ENCODE results near the gene RNF31. TPM values are rescaled to one million over a fixed set of nuclear protein-coding genes. Genes with fewer than 3 reads are reported as not detected.

Gene RNF31
- total and polyA plus RNA-seq, 2 of the 13 experiments (the other 11 are each of a cell fraction or from before 2014, with no cell fraction given) = 48.2 to 86.8 TPM

DNA sequence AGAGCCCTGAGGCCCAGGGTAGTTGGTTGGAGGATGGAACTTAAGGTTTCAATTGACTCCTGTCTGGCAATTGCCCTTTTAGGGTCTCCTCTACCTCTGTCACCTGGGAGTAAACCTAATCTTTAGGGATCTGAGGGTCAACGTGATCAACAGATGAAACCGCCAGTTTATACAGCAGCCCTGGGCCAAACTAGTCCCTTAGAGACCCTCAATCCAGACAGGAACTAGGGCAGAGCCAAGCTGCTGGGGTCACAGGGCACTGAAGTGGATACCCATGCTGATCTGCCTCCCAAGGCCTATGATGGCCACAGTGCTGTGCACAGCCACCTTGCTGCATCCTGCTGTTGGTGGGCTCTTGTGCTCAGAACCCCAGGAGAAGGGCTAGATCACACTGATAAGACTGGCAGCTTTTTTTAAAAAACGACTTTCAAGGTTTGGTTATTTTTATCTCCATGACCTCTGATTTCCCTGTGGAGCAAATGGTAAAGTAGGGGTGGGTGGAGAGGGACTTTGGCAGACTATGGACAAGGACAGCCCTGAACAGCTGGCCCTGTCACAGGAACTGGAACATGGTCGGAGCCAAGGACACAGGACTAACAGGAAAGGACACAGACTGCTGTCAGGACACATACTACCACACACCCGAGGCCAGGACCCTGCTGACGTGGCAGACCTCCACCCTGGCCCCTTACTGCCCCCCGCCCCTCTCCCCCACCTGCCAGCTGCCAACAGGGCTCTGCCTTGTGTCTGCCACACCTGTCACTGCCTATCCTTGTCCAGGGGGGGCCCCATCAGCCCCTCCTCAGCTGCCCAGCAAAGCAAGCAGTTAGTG lies 16.4 kb upstream of the RNF31 start (continued):
- TF ChIP-seq, protein P1, sequence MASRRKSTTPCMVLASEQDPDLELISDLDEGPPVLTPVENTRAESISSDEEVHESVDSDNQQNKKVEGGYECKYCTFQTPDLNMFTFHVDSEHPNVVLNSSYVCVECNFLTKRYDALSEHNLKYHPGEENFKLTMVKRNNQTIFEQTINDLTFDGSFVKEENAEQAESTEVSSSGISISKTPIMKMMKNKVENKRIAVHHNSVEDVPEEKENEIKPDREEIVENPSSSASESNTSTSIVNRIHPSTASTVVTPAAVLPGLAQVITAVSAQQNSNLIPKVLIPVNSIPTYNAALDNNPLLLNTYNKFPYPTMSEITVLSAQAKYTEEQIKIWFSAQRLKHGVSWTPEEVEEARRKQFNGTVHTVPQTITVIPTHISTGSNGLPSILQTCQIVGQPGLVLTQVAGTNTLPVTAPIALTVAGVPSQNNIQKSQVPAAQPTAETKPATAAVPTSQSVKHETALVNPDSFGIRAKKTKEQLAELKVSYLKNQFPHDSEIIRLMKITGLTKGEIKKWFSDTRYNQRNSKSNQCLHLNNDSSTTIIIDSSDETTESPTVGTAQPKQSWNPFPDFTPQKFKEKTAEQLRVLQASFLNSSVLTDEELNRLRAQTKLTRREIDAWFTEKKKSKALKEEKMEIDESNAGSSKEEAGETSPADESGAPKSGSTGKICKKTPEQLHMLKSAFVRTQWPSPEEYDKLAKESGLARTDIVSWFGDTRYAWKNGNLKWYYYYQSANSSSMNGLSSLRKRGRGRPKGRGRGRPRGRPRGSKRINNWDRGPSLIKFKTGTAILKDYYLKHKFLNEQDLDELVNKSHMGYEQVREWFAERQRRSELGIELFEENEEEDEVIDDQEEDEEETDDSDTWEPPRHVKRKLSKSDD (CRISPR knock-in tag; IDR thresholded peaks at IDR 0.05; ENCODE audit: low read depth) = peak; percentile 64; the same call in 1 of the 2 replicates
- TF ChIP-seq DPF2 (CRISPR knock-in tag; IDR thresholded peaks at IDR 0.05; ENCODE audit: borderline replicate concordance, low read depth) (peak; percentile 50; the same call in 1 of the 2 replicates), ZBTB38 (CRISPR knock-in tag; IDR thresholded peaks at IDR 0.05) (peak; percentile 78), KMT2A (CRISPR knock-in tag; IDR thresholded peaks at IDR 0.05) (no peak), ZNF292 (CRISPR knock-in tag; IDR thresholded peaks at IDR 0.05; ENCODE audit: borderline replicate concordance, low read depth) (no peak), ZNF749 (CRISPR knock-in tag; IDR thresholded peaks at IDR 0.05; ENCODE audit: borderline replicate concordance) (no peak), ZFX (CRISPR knock-in tag; IDR thresholded peaks at IDR 0.05; ENCODE audit: low read depth) (peak; percentile 67; the same call in 1 of the 2 replicates), ZBTB21 (CRISPR knock-in tag; IDR thresholded peaks at IDR 0.05) (no peak), ZNF557 (CRISPR knock-in tag; IDR thresholded peaks at IDR 0.05) (no peak), ZNF335 (CRISPR knock-in tag; IDR thresholded peaks at IDR 0.05) (0 out of 2 replicates have a peak, but pooled peaks have one; percentile 28), SP1 (IDR thresholded peaks at IDR 0.05) (no peak), SP1 (CRISPR knock-in tag; IDR thresholded peaks at IDR 0.05) (no peak), JARID2 (CRISPR knock-in tag; IDR thresholded peaks at IDR 0.05; ENCODE audit: insufficient replicate concordance) (no peak), ZNF260 (CRISPR knock-in tag; IDR thresholded peaks at IDR 0.05; ENCODE audit: borderline replicate concordance, low read depth) (0 out of 2 replicates have a peak, but pooled peaks have one; percentile 69), SOX6 (IDR thresholded peaks at IDR 0.05) (no peak), SOX6 (CRISPR knock-in tag; IDR thresholded peaks at IDR 0.05) (peak; percentile 66; the same call in 1 of the 2 replicates), ZSCAN9 (CRISPR knock-in tag; IDR thresholded peaks at IDR 0.05; ENCODE audit: borderline replicate concordance) (no peak), ZNF775 (CRISPR knock-in tag; IDR thresholded peaks at IDR 0.05; ENCODE audit: borderline replicate concordance) (no peak), PCBP1 (IDR thresholded peaks at IDR 0.05; ENCODE audit: borderline replicate concordance, low read depth, low read length) (0 out of 2 replicates have a peak, but pooled peaks have one; percentile 34)
- TF ChIP-seq, protein P2, sequence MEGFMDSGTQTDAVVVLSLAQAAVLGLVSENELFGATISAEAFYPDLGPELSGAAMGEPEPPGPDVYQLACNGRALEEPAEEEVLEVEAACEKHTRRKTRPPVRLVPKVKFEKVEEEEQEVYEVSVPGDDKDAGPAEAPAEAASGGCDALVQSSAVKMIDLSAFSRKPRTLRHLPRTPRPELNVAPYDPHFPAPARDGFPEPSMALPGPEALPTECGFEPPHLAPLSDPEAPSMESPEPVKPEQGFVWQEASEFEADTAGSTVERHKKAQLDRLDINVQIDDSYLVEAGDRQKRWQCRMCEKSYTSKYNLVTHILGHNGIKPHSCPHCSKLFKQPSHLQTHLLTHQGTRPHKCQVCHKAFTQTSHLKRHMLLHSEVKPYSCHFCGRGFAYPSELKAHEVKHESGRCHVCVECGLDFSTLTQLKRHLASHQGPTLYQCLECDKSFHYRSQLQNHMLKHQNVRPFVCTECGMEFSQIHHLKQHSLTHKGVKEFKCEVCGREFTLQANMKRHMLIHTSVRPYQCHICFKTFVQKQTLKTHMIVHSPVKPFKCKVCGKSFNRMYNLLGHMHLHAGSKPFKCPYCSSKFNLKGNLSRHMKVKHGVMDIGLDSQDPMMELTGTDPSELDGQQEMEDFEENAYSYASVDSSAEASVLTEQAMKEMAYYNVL (CRISPR knock-in tag; IDR thresholded peaks at IDR 0.05; ENCODE audit: borderline replicate concordance) = no peak; the same call in 1 of the 2 replicates
- TF ChIP-seq, protein P3, sequence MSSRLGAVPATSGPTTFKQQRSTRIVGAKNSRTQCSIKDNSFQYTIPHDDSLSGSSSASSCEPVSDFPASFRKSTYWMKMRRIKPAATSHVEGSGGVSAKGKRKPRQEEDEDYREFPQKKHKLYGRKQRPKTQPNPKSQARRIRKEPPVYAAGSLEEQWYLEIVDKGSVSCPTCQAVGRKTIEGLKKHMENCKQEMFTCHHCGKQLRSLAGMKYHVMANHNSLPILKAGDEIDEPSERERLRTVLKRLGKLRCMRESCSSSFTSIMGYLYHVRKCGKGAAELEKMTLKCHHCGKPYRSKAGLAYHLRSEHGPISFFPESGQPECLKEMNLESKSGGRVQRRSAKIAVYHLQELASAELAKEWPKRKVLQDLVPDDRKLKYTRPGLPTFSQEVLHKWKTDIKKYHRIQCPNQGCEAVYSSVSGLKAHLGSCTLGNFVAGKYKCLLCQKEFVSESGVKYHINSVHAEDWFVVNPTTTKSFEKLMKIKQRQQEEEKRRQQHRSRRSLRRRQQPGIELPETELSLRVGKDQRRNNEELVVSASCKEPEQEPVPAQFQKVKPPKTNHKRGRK (CRISPR knock-in tag; IDR thresholded peaks at IDR 0.05) = no peak; the same call in 1 of the 2 replicates
- TF ChIP-seq, protein P4, sequence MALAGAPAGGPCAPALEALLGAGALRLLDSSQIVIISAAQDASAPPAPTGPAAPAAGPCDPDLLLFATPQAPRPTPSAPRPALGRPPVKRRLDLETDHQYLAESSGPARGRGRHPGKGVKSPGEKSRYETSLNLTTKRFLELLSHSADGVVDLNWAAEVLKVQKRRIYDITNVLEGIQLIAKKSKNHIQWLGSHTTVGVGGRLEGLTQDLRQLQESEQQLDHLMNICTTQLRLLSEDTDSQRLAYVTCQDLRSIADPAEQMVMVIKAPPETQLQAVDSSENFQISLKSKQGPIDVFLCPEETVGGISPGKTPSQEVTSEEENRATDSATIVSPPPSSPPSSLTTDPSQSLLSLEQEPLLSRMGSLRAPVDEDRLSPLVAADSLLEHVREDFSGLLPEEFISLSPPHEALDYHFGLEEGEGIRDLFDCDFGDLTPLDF (CRISPR knock-in tag; IDR thresholded peaks at IDR 0.05) = no peak

Data from HepG2 (cell line).